HG03469 (cell line): ENCODE data around the gene EGFR.

Experiments used
- ATAC-seq: cut with Tn5 transposase; IDR thresholded peaks from one replicate; pipeline ENCODE4 v1.9.1; 2021; ENCODE audit warnings: mild to moderate bottlenecking, moderate library complexity, moderate number of reproducible peaks; ENCODE audit not compliant: unreplicated experiment

The EGFR gene

DNA sequence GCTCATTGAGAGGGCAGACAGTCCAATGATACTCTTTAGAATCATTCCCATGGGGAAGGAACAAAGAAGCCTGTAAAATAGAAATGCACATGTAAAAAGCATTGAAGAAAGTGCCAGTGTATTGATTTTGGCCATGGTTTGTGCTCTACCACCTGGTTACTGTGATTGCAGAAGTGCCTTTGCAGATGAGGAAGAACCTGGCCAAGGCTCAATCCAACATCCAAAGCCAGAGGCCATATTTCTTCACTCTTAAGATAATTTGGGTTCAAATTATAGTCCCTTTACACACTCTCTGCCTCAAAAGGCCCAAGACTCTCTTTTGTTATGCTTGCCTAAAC, 122.1 kb downstream of the EGFR start:
- ATAC-seq: no peak

DNA sequence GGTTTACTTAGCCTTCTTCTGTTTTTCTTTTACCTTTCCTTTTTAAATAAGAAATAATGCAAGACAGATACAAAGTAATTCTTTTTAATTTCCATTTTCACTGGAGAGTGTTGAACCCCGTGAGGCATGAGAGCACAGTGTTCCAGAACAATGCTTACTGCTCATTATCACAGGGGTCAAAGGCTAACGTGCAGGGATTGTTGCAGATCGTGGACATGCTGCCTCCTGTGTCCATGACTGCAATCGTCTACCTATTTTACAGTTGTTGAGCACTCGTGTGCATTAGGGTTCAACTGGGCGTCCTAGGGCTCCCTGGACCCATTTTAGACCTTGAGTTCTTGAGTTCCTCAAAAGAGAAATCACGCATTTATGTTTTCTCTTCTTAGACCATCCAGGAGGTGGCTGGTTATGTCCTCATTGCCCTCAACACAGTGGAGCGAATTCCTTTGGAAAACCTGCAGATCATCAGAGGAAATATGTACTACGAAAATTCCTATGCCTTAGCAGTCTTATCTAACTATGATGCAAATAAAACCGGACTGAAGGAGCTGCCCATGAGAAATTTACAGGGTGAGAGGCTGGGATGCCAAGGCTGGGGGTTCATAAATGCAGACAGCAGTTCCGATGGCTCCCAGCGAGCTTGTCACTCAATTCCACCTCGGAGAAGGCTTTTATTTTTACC, 124.2 kb downstream of the EGFR start:
- no peak for ATAC-seq

DNA sequence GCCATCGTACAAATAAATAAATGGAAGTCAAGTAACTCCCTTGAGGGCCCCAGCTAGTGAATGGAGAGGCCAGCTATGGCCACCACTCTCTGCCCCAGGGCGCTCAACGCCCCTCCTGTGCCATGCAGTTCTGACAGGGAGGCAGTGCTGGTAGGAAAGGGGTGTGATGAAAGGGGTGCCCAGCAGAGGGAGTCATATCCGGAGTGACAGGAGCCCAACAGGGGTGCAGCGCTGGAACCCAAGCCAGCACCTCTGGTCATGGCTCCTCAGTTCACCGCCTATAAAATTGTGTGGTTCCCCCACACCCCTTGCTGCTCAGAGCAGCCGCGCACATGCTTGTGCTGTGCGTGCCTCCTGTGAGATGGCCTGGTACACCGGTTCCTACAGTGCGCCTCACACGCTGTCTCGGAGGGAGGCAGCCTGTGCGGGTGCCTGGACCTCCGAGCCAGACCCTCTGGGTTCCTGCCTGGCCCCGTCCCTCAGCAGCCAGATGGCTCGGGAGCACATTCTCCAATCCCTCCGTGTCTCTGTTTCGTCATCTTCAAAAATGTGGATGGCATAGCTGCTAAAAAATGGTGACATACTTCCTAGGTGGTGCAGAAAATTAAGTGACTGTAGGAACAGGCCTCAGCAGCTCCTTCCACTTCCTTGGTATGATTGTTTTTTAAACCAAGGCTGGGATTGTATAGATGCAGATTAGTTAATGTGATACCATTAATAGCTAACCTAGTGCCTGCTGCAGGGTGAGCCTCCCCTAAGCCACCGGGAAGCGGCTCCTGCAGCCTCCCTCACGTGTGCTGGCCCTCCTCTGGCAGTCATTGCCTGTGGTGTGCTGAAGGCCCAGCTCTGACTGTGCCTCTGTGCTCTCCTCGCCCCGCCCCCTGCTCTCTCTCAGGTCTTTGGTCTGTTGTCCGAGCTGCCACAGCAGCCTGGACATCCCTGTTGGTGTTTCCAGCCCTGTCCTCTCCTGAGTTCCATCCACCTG, 125.8 kb downstream of the EGFR start:
- ATAC-seq: no peak

DNA sequence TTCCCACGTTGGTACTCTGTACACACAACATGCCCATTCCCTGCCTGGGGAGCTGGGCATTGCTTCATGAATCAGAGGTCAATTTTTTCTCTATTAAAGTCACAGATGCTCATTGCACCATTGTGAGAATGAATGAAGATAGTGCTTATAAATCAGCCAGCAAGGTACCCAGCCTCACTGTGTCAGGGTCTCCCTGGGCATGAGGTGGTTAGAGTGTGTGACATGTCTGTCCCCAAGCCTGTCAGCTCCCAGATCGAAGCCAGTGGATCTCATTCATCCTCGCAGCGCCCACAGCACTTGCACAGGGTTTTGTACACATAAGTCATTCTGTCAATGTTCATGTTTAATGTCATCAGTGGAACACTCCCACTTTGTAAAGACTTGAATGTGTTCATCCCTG, 126.8 kb downstream of the EGFR start:
- ATAC-seq: no peak

DNA sequence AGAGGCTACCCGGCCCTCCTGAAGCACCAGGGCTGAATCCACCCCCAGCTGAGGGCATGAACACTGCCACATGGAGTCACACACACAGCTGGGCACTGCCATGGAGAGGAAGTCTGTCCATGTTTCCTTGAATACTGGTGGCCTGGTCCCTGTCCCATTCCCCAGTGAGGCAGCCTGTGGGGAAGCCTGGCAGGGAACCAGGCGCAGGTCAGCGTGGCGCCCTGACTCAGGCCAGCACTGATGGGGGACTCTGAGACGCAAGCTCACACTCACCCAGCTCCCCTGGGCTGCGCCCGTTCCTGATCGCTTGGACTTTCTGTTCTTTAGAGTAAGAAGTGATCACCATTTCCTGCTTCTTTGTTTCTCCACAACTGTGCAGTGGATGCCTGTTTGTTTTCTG, 128.3 kb downstream of the EGFR start:
- no peak for ATAC-seq

DNA sequence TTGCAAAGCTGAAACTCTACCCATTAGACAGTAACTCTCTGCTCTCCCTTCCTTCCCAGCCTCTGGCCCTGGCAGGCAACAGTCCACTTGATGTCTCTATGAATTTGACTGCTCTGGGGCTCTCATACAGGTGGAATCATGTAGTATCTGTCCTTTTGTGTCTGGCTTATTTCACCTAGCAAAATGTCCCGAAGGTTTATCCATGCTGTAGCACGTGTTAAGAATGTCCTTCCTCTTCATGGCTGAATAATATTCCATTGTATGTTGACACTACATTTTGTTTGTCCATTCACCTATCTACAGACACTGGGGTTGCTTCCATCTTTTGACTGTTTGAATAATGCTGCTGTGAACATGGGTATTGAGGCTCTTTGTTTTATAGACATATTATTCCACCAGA, 128.9 kb downstream of the EGFR start:
- ATAC-seq: no peak

DNA sequence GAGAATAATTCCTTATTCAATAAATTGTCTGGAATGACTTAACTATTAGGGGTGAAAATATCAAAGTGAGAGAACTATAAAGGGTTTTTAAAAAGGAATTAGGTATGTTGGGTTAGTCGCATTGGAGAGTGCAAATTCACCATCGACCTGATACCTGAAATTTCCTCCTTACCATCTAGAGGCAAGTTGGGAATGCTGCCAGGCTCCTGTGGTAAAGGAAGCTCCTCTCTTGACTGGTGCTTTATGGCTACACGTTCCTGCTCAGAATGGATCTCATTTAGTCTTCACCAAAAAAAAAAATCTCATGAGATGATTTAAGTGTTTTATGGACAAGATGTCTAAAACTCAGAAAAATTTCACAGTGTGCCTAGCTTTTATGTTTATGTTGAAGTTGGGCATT, 129.8 kb downstream of the EGFR start:
- ATAC-seq: no peak

DNA sequence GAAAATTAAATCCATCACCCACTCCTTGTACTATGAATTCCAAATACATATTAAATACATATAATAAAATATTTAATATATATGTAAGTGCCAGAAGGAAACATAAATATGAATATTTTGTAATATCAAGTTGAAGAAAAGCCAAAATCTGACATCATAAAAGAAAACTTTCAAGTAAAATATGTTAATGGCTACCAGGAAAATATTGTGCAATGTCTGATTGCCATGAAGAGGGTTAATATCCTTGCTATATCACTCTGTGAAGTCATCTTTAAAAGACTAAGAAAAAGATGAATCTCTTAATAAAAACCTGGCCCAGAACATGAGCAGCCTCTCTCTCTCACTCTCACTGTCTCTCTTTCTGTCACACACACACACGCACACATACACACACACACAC, 130.2 kb downstream of the EGFR start:
- ATAC-seq: no peak

DNA sequence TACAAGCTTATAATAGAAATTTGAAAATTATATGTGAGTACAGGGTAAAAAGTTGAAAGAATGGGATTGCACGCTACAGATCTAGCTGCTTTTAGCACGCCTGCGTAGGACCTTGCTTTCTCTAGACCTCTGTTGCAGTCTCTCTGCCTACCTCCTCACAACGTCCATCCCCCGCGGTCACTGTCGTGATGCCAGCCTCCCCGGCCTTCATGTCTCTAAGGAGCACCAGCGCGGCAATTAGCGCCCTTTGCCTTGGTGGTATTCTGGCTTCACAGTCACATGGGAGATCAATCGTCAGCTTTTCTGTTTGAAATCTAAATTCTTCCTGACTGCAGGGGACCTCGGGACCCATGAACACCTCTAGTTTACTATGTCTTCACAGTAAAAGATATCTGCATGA, 131.3 kb downstream of the EGFR start:
- ATAC-seq: no peak

DNA sequence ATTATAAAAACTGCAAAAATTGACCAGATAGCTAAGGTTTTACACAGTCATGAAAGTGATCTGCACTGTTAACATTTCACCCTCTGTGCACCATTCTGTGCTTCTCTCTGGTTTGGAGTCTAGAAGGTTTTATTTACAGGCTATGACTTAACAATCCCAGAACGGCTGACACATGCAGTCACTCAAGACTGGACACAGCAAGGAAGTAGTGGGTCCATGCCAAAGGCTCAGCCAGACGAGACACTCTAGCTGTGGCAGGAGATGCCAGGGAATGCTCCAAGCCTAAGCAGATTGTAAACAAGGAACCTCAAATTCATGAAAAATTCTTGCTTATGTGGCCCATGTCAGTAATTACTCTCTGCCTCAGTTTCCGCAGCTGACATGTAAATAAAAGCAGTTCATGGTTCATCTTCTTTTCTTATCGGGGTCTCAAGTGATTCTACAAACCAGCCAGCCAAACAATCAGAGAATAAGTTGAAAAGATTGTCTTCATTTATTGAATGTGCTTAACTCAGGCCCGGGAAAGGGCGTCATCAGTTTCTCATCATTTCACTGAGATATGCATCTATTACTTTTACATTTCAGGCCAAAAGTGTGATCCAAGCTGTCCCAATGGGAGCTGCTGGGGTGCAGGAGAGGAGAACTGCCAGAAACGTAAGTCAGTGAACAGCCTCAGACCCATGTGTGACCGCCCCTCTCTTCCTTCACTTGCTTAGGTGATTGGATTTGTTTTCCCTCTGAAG, 132.1 kb downstream of the EGFR start:
- ATAC-seq: no peak

DNA sequence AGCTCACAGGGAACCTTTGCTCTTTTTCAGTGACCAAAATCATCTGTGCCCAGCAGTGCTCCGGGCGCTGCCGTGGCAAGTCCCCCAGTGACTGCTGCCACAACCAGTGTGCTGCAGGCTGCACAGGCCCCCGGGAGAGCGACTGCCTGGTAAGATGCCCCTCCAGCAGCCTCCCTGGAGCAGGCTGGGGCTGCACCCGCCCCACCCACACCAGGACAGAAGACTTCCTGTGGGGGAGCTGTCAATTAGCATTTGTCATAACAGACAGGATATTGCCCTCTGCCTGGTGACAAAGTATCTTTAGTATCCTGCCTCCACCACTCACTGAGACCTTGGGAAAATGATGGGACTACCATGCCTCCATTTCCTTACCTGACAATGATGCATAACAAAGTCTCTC, 133.7 kb downstream of the EGFR start:
- ATAC-seq: no peak

DNA sequence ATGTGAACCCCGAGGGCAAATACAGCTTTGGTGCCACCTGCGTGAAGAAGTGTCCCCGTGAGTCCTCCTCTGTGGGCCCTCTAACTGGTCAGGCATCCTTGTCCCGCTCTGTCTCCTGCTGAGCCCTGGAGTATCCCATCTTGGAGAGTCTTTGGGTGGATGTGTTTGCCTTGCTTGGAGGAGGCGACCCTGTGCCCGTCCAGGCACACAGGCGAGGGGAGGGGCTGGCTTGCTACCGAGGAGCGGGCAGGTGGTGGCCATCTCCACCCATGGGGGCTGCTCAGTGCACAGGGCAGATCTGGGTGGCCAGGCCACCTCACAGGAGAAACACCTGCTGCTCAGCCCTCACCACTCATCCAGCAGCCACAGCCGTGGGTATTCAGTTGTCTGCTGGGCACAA, 135.3 kb downstream of the EGFR start:
- no peak for ATAC-seq

DNA sequence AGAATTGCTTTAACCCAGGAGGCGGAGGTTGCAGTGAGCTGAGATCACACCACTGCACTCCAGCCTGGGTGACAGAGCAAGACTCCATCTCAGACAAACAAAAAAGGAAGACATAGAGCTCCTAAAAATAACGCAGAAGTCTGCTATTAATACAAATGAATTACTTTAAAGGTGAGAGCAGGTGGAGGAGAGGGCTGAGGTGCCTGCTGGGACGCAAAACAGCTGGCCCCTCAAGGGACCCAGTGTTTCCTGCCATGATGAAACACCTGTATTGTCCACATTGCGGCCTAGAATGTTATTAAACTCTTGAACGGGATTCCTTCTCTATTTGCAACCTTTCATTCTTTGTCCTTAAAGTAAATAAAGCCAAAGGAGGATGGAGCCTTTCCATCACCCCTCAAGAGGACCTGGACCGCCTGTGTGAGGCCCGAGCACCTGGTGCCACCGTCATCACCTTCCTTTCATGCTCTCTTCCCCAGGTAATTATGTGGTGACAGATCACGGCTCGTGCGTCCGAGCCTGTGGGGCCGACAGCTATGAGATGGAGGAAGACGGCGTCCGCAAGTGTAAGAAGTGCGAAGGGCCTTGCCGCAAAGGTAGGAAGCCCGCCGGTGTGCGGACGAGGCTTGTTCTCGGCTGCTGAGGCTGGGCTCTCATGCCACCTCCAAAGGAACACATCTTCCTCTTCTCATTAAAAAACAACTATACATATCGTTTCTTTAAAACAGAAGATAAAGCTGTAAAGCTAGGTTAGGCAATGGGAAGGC, 136.7 kb downstream of the EGFR start:
- no peak for ATAC-seq

DNA sequence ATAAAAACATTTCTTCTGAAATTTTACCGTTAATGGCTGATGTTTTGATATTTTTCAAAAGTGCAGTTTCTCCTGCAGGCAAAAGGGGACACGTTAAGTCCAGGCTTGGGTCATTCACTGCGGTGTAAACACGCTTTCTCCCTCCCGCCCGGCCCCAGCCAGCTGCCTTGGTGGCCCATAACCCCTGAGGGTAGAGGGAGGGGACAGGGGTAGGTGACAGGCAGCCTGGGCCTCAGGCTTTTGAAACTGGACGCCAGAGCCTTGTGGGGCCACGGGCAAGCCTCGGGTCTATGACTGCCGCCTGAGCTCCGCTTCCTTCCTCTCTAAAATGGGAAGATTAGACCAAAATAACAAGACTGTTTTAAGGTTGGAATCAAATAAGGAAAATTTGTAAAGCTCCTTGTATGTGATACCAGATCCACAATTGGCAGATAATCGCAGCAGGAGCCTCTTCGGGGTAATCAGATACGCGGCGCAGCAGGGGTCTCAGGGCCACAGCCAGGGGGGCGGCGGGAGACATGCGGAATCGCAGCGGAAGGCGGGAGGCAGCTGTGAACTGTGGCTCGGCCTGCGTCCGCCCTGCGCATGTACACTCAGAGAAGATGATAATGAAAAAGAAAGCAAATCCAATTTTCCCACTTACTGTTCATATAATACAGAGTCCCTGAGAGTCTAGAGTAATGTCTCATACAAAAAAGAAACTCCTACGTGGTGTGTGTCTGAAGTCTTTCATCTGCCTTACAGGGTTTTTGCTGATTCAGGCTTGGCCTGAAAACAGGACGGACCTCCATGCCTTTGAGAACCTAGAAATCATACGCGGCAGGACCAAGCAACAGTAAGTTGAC, 138.3 kb downstream of the EGFR start:
- ATAC-seq: no peak

DNA sequence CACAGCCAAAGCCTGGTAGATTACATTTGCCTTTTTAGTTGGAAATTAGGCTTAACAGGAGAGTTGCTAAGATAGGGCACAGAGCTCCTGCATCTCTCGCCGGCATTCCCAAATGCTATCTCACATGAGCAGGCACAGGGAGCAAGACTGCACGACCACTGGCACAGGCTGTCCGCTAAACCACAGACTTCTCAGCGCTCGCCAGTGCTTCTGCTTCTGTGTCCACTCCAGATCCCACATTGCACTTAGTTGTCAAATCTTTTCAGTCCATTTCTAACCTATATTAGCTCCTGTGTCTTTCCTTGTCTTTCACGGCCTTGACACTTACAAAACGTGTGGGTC, 138.9 kb downstream of the EGFR start:
- no peak for ATAC-seq

DNA sequence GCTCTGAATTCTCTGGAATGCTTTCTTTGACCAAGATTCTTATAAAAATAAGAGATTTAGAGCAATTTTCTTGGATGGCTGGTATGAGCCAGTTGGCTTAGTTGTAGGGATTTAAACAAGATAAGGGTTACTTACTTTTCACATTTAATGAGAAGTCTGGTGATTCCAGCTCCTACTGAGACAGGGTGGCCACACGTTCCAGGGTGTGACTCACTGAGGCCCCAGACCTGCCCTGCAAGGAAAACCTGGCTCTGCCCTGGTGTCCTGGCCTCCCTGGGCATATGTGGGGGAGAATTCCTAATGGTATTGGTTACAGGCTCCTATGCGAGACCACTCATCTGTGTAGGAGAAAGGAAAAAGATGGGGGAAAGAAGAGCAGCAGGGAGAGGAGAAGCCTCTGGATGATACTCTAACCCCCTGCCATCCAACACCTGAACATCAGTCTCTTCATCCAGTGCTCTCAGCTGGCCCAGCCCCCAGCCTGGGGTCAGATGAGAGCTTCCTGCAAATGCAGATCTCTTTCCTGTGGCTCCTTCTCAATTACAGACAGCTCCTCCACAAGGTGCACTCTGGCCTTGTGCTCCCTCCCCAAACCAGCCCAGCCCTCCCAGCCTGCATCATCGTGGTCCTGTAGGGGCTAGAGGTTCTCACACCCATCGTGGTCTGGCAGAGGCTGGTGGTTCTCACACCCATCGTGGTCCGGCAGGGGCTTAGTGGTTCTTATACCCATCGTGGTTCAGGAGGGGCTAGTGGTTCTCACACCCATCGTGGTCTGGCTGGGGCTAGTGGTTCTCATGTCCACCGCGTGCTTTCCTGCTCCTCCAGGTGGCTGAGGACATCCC, 139.9 kb downstream of the EGFR start:
- no peak for ATAC-seq

DNA sequence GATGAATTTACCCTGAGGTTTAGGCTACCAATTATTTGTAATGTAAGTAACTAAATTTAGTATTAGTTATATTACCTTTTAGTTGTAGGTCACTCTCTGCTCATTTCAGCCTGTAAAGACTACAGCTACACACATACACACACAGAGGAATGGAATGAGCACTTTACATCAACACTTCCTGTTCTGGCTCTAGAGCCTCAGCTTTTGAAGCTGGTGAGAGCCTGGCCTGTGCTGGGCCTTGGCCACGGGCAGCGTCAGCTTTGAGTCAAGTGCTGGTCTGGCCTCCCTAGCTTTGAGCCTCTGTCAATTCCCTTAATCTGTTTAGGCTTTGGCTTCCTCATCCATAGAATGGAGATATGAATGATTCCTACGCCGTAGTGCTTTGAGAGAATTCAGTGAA, 141.7 kb downstream of the EGFR start:
- no peak for ATAC-seq

DNA sequence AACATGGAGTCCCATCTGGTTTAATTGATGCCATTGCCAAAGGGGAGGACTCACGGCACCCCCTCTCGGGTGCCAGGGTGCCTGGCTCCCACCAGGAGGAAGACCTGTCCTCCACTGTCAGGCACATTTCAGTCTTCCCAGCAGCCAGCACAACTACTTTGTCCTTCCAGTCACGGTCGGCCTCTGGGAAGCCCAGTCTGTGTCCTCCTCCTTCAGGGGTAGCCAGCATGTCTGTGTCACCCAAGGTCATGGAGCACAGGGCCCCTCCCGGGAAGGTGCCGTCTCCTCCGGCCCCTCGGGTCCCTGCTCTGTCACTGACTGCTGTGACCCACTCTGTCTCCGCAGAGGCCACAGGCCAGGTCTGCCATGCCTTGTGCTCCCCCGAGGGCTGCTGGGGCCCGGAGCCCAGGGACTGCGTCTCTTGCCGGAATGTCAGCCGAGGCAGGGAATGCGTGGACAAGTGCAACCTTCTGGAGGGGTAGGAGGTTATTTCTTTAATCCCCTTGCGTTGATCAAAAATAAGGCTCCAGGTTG, 142.4 kb downstream of the EGFR start:
- no peak for ATAC-seq

DNA sequence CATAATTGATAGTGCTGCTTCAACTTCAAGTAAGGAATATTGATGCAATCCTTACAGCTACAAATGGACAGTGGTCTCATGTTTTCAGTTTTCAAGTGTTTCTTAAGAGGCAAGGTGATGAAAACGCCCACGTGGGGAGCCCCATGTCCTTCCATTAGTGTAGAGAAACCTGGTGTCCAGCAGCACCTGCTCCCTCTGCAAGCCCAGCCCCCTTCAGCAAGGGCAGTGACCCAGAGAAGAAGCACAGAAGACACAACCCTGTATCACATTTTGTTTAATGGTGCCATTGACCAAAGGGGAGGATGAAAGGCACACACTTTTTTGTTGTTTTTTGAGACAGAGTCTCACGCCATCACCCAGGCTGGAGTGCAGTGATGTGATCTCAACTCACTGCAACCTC, 143.7 kb downstream of the EGFR start:
- ATAC-seq: no peak
